PC-9 (cell line): Measurements from ENCODE around the gene ETS1.

Source experiments
- CTCF ChIP-seq: fragments of 200-600 bp; sonication (generic); conservative IDR thresholded peaks from 2 replicates; pipeline ENCODE4 v1.6.1; 2017; ENCODE audit warnings: mixed run types, antibody characterized with exemption, mild to moderate bottlenecking, moderate library complexity
- EZH2 ChIP-seq: fragments of 200-600 bp; sonication (generic); IDR thresholded peaks from 2 replicates; pipeline ENCODE4 v1.8.0; 2017; ENCODE audit warnings: antibody characterized with exemption, low read depth

GRCh38 chr11:128624269-128625175 lies 37.2 kb upstream of the ETS1 start:
- TF ChIP-seq CTCF = no peak
- TF ChIP-seq EZH2 = no peak
